ENCODE measurements around the gene PIP5K1B.

PIP5K1B gene

GRCh38 chr9:68739621-68740174 is 34.7 kb downstream of the PIP5K1B start:
- in situ Hi-C loops (cut with HindIII; ENCODE audit: low pct_ligation_motif_present, low sequenced_read_pairs), result no loop called here
- H3K4me3 ChIP-seq (ENCODE audit: low read depth, low read length), result no peak overlapping the region
- DNase-seq, result no peak
- H3K27me3 ChIP-seq (replicated peaks), result no peaks in the 10 kb centered on the region
- TF ChIP-seq CTCF (IDR thresholded peaks at IDR 0.05; ENCODE audit: low read depth, low read length, missing control alignments), result no peak
- no peaks in the 10 kb centered on the region for H3K36me3 ChIP-seq (replicated peaks)
- H3K27ac ChIP-seq, result no peak overlapping the region

DNA sequence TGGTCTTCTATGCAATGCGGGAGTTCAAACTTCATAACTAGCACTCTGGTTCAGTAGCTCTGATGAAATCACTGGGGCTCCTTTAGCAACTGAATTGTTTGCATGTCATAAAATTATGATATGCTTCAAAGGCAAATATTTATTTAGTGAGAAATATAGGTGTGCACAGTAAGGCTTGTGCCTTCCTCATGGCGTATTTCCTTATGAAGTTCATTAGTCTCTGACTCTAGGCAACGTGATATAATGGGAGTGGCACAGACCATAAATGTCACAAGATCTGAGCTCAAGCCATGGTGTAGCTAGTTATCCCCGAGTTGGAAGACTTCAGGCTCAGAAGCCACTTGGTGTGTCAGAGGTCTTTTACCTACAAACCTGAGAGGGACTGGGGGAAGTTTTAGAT is 35.5 kb downstream of the PIP5K1B start:
- no peak overlapping the region for H3K4me3 ChIP-seq (ENCODE audit: low read depth, low read length)
- no peak for TF ChIP-seq CTCF (IDR thresholded peaks at IDR 0.05; ENCODE audit: low read depth, low read length, missing control alignments)
- H3K27me3 ChIP-seq (replicated peaks), result no peaks in the 10 kb centered on the region
- H3K27ac ChIP-seq, result no peak overlapping the region
- in situ Hi-C loops (cut with HindIII; ENCODE audit: low pct_ligation_motif_present, low sequenced_read_pairs), result no loop called here
- no peak for DNase-seq
- no peaks in the 10 kb centered on the region for H3K36me3 ChIP-seq (replicated peaks)

GRCh38 chr9:68741234-68741633 is 36.2 kb downstream of the PIP5K1B start:
- no peak for TF ChIP-seq CTCF (IDR thresholded peaks at IDR 0.05; ENCODE audit: low read depth, low read length, missing control alignments)
- Histone ChIP-seq H3K27ac (no peak overlapping the region), H3K4me3 (ENCODE audit: low read depth, low read length) (no peak overlapping the region), H3K36me3 (replicated peaks) (no peaks in the 10 kb centered on the region), H3K27me3 (replicated peaks) (no peaks in the 10 kb centered on the region)
- in situ Hi-C loops (cut with HindIII; ENCODE audit: low pct_ligation_motif_present, low sequenced_read_pairs), result no loop called here
- no peak for DNase-seq

DNA sequence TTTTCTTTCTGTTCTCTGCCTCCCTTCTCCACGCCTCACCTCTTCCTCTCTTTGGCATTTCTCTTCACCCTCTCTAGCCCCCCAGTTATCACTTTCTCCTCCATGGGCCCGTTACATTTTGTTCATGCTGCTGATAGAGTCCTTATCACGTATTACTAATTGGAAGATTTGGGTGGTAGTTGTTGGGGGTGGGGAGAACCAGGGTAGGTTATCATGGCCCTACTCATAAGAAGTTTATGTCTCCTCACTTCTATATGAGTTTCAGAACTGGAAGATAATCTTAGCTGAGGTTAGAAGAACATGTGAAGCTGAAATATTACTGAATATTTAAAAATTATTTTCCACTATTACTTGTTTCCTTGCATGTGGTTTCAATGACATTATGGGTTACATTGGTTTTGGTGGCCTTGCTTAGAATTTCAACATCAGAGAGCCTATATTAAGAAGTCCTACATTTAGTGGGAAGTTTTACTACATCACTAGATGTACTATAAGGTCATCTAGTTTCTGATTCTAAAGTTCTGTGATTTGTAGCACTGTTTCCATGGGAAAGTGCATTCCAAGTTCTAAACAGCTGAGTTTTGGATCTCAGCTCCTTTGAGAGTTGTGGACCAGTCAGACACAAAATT is 36.8 kb downstream of the PIP5K1B start:
- Histone ChIP-seq H3K27me3 (replicated peaks) (no peaks in the 10 kb centered on the region), H3K27ac (no peak overlapping the region), H3K36me3 (replicated peaks) (no peaks in the 10 kb centered on the region), H3K4me3 (ENCODE audit: low read depth, low read length) (no peak overlapping the region)
- TF ChIP-seq CTCF (IDR thresholded peaks at IDR 0.05; ENCODE audit: low read depth, low read length, missing control alignments), result no peak
- no peak for DNase-seq
- in situ Hi-C loops (cut with HindIII; ENCODE audit: low pct_ligation_motif_present, low sequenced_read_pairs), result no loop called here

DNA sequence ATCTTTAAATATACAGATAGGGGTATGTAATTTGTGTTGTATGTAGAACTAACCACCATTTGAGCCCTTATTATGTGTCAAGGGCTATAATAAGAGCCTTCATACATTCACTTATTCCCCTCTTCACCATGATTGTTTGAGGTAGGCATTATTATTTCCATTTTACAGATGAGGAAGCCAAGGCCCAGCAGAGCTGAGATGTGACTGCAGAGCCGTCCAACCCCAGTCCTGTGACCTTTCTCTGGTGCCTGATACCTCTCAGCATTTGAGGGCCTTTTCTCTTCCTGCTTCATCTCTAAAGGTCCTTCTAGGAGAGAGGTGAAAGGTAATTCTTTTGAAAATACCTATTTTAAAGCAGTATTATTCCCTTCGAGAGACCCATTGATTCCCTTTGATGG is 37.3 kb downstream of the PIP5K1B start:
- Histone ChIP-seq H3K36me3 (replicated peaks) (no peaks in the 10 kb centered on the region), H3K4me3 (ENCODE audit: low read depth, low read length) (no peak overlapping the region), H3K27me3 (replicated peaks) (no peaks in the 10 kb centered on the region), H3K27ac (no peak overlapping the region)
- no peak for DNase-seq
- in situ Hi-C loops (cut with HindIII; ENCODE audit: low pct_ligation_motif_present, low sequenced_read_pairs), result no loop called here
- no peak for TF ChIP-seq CTCF (IDR thresholded peaks at IDR 0.05; ENCODE audit: low read depth, low read length, missing control alignments)

DNA sequence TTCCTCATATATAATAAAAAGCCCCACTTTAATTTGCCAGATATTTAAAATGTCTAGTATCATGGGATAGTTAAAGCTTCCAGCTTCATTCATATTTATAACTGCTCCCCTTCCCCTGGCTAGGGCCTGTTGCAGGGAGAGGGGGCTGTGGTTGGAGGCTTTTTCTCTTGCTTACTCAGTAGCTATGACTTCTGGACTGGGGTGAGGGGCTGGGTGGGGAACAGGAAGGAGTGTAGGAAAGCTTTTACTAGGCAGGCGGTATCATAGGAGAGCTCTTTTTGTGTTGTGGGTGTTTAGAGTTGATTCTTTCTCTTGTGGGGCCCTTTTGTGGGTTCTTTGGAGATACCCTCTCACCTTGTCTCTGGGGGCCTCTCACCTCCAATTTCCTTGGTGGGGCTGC is 39.4 kb downstream of the PIP5K1B start:
- H3K4me3 ChIP-seq (ENCODE audit: low read depth, low read length), result no peak overlapping the region
- H3K27me3 ChIP-seq (replicated peaks), result no peaks in the 10 kb centered on the region
- TF ChIP-seq CTCF (IDR thresholded peaks at IDR 0.05; ENCODE audit: low read depth, low read length, missing control alignments), result no peak
- no peak overlapping the region for H3K27ac ChIP-seq
- no peak for DNase-seq
- H3K36me3 ChIP-seq (replicated peaks), result no peaks in the 10 kb centered on the region
- in situ Hi-C loops (cut with HindIII; ENCODE audit: low pct_ligation_motif_present, low sequenced_read_pairs), result no loop called here
